Measurements from ENCODE around the gene MIPEP.
A peak's percentile ranks its signal among the peaks of the same experiment; 100 is the strongest.
"Not testable (repeated sequence)": the region's sequence is repeated elsewhere in the genome, so short reads cannot be mapped to it uniquely, and the experiment has no call there.

The MIPEP gene

GRCh38 chr13:23888658-23889614 lies at the start of gene MIPEP:
MIPEP (minus strand) TSS chr13:23889400; CDS start chr13:23889320, 80 bp downstream.
- peak; percentile 98 for DNase-seq

DNA sequence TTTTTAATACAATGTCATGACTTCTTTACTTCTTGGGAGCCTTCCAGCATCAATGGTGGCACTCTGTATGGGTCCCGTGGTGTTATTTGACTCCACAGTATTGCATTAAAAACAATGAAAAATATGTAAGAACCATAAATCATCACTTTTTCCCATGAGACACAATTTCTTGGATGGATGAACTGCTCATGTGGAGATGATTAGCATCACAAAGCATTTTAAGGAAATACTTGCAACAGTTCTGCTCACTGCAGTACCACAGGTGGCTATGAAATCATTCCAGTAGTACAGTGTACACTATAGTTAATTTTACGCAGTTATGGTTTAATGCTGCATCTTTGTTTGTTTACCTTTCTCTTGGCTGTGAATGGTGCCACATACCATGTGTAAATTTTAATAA lies 45.3 kb upstream of the MIPEP start:
- no peak for DNase-seq

GRCh38 chr13:23928985-23929384 lies 39.8 kb upstream of the MIPEP start:
- no peak for DNase-seq

GRCh38 chr13:23923031-23923430 lies 33.8 kb upstream of the MIPEP start:
- no peak for DNase-seq

GRCh38 chr13:23922005-23922932 lies 33.1 kb upstream of the MIPEP start:
- DNase-seq: no peak

GRCh38 chr13:23921451-23921888 lies 32.3 kb upstream of the MIPEP start:
- DNase-seq: no peak

- no peak for DNase-seq
Observed at GRCh38 chr13:23919006-23919405, 29.8 kb upstream of the MIPEP start.

DNA sequence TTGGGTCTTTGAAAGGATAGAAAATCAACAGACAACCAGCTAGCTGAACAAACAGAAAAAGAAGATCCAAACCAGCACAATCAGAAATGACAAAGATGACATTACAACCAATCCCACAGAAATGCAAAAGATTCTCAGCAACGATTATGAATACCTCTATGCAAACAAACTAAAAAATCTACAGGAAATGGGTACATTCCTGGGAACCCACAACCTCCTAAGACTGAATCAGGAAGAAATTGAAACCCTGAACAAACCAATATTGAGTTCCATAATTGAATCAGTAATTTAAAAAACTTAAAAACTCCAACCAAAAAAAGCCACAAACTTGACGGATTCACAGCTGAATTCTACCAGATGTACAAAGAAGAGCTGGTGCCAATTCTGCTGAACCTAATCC lies 29.0 kb upstream of the MIPEP start:
- DNase-seq: no peak

DNA sequence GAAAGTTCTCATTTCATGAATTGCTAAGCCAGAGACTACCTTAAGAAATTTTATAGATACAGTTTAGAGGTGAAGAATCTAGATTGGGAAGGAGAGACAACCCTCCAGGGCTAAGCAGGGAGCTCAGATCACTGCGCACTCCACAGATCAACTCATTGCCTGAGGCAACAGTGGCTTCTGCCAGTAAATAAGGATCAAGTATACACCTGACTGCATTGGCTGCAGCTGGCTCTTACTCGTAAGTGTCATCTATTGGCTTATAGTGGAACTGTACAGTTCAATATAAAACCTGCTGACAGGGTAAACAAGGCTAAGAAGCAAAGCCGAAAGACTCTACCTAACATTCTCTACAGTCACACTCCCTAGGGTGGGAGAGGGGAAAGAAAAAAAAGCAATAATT lies 26.1 kb upstream of the MIPEP start:
- no peak for DNase-seq

DNA sequence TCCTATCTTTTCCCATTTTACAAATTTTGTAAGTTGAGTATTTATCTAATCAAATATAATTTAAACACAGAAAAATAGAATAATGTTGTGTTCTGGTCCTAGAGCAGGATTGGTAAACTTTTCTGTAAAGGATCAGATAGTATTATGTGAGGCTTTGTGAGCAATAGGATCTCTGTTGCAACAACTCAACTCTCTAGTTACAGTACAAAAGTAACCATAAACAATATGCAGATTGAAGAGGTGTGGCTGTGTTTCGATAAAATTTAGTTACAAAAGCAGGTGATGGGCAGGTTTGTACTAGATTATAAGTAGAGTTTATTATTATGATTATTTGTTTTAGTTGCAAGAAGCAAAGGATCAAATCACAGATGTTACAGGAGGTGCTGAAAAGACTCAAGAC lies 23.3 kb upstream of the MIPEP start:
- no peak for DNase-seq

DNA sequence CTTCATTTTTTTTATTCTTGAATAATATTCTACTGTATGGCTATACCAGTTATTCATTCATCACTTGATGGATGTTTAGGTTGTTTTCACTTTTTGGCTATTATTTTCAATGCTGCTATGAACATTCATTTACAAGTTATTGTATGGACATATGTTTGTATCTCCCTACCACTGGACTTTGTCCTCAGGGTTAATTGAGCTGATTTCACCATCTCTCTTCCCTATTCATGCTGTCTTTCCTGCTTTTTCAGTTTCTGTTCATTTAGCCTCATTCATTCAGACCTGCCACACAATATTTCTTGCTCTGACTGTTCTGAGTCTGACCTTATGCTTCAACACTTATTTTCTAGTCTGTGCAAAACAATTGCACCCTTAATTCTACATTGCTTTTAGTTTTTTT lies 20.4 kb upstream of the MIPEP start:
- no peak for DNase-seq

GRCh38 chr13:23905766-23906165 lies 16.6 kb upstream of the MIPEP start:
- no peak for DNase-seq

DNA sequence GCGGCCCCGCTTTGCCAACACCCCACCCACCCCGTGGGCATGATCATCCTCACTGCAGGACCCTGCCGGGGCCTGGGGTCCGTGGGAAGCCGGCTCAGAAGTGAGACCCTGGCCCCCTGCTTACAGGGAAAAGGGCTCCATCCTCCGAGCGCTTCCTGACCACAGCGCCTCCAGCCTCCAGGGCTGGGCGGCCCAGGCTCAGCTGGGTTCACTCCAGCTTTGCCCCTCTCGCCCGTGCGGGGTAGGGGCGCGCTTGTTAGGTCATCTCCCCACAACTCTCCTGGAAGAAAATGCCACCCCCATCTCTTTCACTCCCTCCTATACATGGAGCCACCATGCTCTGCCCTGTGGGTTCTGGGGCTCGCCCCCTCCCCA lies 14.7 kb upstream of the MIPEP start:
- DNase-seq: no peak

DNA sequence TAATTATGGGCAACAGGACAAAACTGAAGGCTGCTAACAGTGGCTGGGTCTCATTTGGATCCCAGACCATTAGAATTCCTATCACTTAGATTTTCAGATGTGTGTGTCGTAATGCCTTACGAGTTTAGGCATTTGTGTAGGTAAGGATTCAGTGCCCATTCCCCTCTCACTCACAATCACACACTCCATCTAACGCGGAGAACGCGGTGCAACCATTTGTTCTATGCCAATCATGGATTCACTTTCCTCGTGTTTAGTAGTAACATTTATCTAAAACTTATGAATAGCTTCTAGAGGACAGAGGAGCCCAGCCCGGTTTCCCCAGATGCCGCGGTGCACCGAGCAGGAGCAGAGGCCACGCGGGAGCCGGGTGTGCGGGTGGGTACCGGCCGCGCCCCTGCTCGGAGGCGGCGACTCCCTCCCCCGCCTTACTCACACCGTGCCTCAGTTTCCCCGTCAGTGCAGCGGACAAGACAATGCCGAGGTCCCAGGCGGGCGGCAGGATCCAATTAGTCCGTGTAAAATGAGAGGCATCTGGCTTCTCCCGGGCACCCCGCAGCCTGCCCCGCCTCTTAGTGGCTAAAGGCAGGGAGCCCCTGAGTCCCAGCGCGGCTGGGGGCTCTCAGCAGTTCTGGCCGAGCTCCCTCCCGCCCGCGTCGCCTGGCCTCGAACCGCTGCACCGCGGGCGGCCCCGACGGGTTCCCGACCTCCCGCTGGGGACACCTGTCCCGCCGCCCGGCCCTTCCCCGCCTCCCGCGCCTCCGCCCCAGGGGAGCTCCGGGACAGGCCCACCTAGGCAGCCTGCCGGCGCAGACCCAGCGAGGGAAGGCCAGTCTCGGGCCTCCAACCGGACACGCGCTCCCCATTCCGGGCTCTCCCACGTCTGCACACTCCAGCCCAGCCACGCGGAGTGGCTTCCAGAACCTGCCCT lies 14.0 kb upstream of the MIPEP start:
- no peak for DNase-seq

DNA sequence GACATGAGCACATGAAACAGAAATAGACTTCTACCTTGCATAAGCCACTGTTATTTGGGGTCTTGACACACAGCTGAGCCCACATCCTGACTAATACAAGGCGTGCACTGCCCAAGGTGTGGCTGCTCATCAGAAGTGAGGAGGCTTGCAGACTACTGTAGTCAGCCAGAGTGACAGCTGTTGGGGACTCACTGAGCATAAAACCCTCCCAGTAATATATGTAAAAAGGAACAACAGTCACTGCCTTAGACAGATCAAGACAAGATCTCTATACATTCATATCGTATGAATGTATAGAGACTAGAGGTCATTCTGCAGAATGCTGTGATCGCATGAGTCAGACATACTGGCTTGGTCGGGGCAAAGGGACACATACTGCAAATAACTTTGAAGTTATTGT lies 12.2 kb upstream of the MIPEP start:
- DNase-seq: no peak

- DNase-seq: no peak
Observed at GRCh38 chr13:23899555-23899954, 10.4 kb upstream of the MIPEP start.

DNA sequence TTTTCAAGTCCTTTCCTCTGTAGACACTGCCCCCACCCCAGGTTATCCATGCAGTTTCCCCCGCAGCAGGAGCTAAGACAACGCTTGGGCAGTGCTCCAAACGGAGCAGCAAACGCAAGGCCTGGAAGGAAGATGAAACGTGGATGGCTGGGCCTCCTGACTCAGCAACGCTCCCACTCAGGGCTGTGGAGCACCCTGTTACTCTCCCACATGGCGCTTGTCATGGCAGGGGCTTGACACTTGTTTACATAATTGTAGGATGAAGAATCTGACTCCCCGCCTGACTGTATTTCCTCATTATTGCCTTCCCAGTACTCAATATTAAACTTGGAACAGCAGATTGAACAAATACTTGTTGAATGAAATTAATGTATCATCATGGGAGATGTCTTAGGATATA lies 8.9 kb upstream of the MIPEP start:
- no peak for DNase-seq

DNA sequence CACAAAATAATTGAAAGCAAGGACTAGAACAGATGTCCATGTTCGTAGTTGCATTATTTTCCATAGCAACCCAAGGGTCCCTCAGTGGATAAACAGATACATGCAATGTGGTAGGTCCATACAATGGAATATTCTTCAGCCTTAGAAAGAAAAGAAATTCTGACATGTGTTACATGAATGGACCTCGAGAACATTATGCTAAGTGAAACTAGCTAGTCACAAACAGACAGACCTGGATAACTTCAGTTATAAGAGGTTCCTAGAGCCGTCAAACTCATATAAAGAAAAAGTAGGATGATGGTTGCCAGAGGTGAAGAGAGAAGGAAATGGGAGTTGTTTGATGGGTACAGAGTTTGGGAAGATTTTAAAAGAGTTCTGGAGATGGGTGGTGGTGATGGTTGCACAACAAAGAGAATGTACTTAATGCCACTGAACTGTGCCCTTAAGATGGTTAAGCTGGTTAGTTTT lies 8.3 kb upstream of the MIPEP start, which contains the start of gene C1QTNF9B:
C1QTNF9B (minus strand) TSS at position 51 of the 468 bp plus-strand sequence.
- not testable (repeated sequence) for DNase-seq

- not testable (repeated sequence) for DNase-seq
Observed at GRCh38 chr13:23894746-23895145, 5.5 kb upstream of the MIPEP start.

DNA sequence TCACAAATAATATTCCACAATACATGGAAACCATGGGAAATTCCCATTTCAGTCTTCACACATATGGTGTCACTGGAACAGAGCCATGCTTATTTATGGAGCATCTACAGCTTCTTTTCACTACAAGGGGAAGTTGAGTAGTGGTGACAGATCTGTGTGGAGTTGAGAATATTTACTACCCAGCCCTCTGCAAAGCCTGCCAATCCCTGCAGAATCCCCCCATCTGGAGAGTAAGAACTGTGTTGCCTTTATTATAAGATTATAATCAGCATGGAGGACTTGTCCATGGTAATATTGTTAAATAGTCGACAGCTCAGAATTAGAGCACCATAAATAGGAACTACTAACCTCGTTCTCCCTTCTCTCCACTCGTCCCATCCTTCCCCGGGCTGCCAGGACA lies 4.6 kb upstream of the MIPEP start:
- DNase-seq: not testable (repeated sequence)

DNA sequence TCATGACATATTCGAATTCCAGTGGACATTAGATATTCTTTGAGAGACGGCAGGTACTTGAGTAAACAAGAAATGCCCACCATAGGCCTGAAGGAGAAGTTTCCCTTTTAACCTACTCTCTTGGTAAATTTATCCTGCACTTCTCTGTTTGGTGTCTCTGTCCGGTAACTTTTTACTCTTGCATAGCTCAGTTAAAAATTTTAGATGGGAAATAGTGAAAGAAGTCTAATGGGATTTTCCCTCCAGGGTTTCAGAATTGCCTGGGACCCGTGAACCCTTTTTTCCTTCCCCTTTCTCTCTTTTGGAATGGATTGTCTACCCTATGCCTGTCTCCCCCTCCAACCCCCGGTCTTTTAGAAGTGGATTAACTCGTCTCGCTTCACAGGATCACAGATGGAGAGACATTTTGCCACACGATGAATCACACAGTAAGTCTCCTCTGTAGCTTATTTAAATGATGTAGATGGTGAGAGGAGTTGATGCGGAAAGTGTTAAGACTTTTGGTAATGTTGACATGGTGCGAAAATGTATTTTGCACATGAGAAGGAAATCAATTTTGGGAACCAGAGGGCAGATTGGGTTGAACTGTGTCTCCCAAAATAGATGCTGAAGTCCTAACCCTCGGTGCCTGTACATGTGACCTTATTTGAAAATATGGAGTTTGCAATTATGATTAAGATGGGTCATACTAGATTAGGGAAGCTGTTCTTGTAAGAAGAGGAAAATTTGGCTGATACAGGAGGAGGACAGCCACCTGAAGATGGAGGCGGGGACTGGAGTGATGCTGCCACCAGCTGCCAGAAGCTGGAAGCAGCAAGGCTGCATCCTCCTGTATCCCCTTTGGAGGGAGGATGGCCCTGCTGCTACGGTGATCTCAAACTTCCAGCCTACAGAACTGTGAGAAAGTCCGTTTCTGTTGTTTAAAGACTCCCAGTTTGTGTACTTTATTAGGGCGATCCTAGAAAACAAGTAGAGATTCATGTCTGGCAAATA lies 711 bp upstream of the MIPEP start:
- DNase-seq: no peak
